SK-N-SH treated with all-trans-retinoic acid at 6 μM for 48 hours (cell line): ENCODE results near the gene SYT8.

ENCODE experiments used
- ESRRG ChIP-seq: fragments of 250-450 bp; sonication (Bioruptor Pico); IDR thresholded peaks from 2 replicates; pipeline ENCODE4 v1.6.1; 2021; ENCODE audit warnings: mild to moderate bottlenecking
- ISL1 ChIP-seq: fragments of 250-450 bp; sonication (Bioruptor Pico); IDR thresholded peaks from 2 replicates; pipeline ENCODE4 v2.1.2; 2022; ENCODE audit warnings: mild to moderate bottlenecking, moderate library complexity
- RARB ChIP-seq: fragments of 250-450 bp; sonication (Bioruptor Pico); IDR thresholded peaks from 2 replicates; pipeline ENCODE4 v1.8.0; 2021; ENCODE audit warnings: mild to moderate bottlenecking, moderate library complexity
- ZFP3 ChIP-seq: fragments of 250-450 bp; sonication (Bioruptor Pico); IDR thresholded peaks from 2 replicates; pipeline ENCODE4 v1.5.0; 2020; ENCODE audit warnings: mild to moderate bottlenecking, moderate library complexity
- ZNF8 ChIP-seq: fragments of 450-650 bp; formaldehyde crosslinking; IDR thresholded peaks from 2 replicates; pipeline ENCODE4 v1.5.0; 2020; ENCODE audit warnings: mild to moderate bottlenecking, moderate library complexity
- TF ChIP-seq, protein P1 (sequence below): fragments of 250-450 bp; sonication (Bioruptor Pico); IDR thresholded peaks from 2 replicates; pipeline ENCODE4 v1.8.0; 2020; ENCODE audit warnings: mild to moderate bottlenecking, moderate library complexity, borderline replicate concordance
- TF ChIP-seq, protein P2 (sequence below): fragments of 250-450 bp; sonication (Bioruptor Pico); IDR thresholded peaks from 2 replicates; pipeline ENCODE4 v1.5.0; 2020; ENCODE audit warnings: mild to moderate bottlenecking, moderate library complexity
- TF ChIP-seq, protein P3 (sequence below): fragments of 250-450 bp; sonication (Bioruptor Pico); IDR thresholded peaks from 2 replicates; pipeline ENCODE4 v1.8.0; 2021; ENCODE audit warnings: low read depth, mild to moderate bottlenecking, moderate library complexity, borderline replicate concordance
- TF ChIP-seq, protein P4 (sequence below): fragments of 250-450 bp; sonication (Bioruptor Pico); IDR thresholded peaks from 2 replicates; pipeline ENCODE4 v1.5.1; 2020; ENCODE audit warnings: low read depth, mild to moderate bottlenecking, moderate library complexity

DNA sequence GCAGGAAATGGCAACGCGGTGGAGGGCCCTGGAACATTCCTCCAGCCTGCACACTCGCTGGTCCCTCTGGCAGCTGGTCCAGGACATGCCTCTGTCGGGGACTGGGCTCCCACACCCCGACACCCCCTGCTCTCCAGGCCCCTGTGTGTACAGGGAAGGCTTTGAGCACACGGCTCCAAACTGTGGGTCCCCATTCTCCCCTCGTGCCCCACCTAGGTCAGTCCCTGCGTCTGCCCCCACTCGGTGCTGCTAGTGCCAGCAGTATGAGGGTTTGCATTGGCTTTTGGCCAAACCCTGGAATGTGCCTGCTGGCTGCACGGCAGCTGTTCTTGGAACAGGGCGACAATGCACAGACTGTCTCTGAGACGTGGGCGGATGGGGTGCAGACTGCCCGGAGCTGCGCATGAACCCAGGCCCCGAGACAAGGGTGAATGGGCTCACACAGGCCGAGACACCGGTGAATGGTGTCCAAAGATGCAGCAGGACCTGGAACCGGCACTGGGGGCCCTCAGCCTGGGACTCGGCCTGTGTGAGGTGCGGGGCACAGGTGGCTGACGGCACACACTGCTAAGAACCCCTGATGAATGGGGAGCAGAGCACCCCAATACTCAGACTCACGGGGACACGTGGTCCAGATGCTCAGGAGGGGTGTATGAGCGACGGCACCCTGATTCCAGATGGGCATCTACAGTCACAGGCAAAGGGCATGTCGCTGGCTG lies 7.5 kb upstream of the SYT8 start:
- TF ChIP-seq ISL1 = no peak
- TF ChIP-seq, protein P1, sequence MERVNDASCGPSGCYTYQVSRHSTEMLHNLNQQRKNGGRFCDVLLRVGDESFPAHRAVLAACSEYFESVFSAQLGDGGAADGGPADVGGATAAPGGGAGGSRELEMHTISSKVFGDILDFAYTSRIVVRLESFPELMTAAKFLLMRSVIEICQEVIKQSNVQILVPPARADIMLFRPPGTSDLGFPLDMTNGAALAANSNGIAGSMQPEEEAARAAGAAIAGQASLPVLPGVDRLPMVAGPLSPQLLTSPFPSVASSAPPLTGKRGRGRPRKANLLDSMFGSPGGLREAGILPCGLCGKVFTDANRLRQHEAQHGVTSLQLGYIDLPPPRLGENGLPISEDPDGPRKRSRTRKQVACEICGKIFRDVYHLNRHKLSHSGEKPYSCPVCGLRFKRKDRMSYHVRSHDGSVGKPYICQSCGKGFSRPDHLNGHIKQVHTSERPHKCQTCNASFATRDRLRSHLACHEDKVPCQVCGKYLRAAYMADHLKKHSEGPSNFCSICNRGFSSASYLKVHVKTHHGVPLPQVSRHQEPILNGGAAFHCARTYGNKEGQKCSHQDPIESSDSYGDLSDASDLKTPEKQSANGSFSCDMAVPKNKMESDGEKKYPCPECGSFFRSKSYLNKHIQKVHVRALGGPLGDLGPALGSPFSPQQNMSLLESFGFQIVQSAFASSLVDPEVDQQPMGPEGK = no peak
- TF ChIP-seq, protein P2, sequence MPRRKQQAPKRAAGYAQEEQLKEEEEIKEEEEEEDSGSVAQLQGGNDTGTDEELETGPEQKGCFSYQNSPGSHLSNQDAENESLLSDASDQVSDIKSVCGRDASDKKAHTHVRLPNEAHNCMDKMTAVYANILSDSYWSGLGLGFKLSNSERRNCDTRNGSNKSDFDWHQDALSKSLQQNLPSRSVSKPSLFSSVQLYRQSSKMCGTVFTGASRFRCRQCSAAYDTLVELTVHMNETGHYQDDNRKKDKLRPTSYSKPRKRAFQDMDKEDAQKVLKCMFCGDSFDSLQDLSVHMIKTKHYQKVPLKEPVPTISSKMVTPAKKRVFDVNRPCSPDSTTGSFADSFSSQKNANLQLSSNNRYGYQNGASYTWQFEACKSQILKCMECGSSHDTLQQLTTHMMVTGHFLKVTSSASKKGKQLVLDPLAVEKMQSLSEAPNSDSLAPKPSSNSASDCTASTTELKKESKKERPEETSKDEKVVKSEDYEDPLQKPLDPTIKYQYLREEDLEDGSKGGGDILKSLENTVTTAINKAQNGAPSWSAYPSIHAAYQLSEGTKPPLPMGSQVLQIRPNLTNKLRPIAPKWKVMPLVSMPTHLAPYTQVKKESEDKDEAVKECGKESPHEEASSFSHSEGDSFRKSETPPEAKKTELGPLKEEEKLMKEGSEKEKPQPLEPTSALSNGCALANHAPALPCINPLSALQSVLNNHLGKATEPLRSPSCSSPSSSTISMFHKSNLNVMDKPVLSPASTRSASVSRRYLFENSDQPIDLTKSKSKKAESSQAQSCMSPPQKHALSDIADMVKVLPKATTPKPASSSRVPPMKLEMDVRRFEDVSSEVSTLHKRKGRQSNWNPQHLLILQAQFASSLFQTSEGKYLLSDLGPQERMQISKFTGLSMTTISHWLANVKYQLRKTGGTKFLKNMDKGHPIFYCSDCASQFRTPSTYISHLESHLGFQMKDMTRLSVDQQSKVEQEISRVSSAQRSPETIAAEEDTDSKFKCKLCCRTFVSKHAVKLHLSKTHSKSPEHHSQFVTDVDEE (CRISPR knock-in tag) = no peak; the same call in 1 of the 2 replicates
- TF ChIP-seq, protein P3, sequence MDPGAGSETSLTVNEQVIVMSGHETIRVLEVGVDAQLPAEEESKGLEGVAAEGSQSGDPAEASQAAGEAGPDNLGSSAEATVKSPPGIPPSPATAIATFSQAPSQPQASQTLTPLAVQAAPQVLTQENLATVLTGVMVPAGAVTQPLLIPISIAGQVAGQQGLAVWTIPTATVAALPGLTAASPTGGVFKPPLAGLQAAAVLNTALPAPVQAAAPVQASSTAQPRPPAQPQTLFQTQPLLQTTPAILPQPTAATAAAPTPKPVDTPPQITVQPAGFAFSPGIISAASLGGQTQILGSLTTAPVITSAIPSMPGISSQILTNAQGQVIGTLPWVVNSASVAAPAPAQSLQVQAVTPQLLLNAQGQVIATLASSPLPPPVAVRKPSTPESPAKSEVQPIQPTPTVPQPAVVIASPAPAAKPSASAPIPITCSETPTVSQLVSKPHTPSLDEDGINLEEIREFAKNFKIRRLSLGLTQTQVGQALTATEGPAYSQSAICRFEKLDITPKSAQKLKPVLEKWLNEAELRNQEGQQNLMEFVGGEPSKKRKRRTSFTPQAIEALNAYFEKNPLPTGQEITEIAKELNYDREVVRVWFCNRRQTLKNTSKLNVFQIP (CRISPR knock-in tag) = no peak
- TF ChIP-seq, protein P4, sequence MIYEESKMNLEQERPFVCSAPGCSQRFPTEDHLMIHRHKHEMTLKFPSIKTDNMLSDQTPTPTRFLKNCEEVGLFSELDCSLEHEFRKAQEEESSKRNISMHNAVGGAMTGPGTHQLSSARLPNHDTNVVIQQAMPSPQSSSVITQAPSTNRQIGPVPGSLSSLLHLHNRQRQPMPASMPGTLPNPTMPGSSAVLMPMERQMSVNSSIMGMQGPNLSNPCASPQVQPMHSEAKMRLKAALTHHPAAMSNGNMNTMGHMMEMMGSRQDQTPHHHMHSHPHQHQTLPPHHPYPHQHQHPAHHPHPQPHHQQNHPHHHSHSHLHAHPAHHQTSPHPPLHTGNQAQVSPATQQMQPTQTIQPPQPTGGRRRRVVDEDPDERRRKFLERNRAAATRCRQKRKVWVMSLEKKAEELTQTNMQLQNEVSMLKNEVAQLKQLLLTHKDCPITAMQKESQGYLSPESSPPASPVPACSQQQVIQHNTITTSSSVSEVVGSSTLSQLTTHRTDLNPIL (CRISPR knock-in tag) = no peak
- no peak for TF ChIP-seq ZFP3 (CRISPR knock-in tag)
- no peak for TF ChIP-seq ZNF8 (CRISPR knock-in tag)
- TF ChIP-seq ESRRG (CRISPR knock-in tag) = no peak
- TF ChIP-seq RARB (CRISPR knock-in tag) = no peak
